Stimulated activated CD4-positive, alpha-beta T cell treated with anti-CD3 and anti-CD28 coated beads, Interleukin-1b, Interleukin-23, amount 100 ng/mL, for 48 hours (primary cell): ENCODE data around the gene PCMTD2.

Experiments used
- DNase-seq: peaks from one replicate; pipeline ENCODE4 v3.0.0-alpha.2; 2020

PCMTD2 gene

DNA sequence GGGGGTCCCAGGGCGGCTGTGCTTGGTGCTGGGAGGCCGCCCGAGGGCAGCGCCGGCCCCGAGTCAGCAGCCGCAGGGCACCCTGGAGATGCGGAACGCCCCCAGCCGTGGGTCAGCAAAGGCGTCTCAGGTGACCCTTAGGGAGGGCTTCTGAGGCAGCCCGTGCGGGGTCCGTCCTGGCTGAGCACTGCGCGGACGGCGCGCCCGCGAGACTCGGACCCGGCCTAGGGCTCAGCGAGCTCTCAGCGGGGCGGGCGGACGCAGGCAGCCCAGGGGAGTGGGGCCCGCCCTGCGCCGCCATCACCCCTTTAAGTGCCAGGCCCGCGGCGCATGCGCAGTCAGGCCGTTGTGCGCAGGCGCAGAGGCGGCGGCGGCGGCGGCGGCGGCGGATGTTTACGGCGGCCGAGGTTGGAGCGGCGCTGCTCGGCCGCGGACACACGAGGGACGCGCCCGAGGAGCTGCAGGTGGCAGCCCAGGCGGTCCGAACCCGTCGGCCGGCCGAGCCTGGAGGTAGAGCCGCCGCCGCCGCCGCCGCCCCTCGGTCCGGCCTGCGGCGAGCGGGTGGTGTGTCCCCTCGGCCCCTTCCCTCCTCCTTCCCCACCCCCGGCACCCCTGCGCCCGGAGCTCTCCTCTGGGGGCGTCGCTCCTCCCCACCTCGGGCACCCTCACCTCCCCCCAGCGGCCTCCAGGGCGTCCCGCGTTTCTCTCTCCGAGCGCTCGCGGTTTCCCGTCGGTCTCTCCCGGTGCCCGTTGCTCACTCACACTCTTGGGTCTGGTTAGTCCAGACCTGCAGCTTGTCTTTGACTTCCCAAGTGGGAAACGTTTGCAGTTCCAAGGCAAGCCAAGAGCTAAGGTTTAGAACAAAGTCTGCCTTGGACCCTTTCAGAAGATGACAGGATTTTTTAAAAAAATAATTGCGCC, at the start of gene PCMTD2:
Gene PCMTD2, plus strand, starts transcription at position 388 of the 921 bp plus-strand sequence. CDS start 4,218 bp downstream, outside the sequence.
- DNase-seq, result peak; percentile 87

DNA sequence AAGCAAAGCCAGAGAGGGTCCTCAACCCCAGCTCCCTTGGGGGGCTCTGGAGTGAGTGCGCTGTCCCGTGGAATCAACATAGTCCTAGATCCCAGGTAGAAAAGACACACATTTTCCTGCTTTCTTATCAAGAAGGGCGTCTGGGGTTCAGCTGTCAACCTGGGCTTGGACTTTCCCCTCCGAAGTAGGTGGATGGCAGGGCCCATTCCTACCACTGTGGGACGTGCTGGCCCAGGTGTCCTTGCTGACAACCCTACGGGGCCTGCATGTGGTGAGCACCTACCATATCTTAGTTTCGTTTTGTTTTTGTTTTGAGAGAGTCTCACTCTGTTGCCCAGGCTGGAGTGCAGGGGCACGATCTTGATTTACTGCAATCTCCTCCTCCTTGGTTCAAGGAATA, 48.9 kb upstream of the PCMTD2 start:
- DNase-seq, result no peak

DNA sequence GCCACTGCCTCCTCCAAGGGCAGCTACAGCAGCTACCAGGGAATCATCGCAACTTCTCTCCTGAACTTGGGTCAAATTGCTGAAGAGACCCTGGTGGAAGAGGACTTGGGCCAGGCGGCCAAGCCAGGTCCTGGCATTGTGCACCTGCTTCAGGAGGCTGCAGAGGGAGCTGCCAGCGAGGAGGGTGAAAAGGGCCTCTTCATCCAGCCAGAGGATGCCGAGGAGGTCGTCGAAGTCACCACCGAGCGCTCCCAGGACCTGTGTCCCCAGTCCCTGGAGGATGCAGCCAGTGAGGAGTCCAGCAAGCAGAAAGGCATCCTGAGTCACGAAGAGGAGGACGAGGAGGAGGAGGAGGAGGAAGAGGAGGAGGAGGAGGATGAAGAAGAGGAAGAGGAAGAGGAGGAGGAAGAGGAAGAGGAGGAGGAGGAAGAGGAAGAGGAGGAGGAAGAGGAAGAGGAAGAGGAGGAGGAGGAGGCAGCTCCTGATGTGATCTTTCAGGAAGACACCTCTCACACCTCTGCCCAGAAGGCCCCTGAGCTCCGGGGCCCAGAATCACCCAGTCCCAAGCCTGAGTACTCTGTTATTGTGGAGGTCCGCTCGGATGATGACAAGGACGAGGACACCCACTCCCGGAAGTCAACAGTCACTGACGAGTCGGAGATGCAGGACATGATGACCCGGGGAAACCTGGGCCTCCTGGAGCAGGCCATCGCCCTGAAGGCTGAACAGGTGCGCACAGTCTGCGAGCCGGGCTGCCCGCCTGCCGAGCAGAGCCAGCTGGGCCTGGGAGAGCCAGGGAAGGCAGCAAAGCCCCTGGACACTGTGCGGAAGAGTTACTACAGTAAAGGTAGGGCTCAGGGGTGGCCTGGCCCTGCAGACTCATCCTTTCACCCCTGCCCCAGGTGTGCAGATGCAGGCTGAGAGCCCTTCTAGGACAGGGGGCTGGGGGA, 47.6 kb upstream of the PCMTD2 start:
- no peak for DNase-seq

DNA sequence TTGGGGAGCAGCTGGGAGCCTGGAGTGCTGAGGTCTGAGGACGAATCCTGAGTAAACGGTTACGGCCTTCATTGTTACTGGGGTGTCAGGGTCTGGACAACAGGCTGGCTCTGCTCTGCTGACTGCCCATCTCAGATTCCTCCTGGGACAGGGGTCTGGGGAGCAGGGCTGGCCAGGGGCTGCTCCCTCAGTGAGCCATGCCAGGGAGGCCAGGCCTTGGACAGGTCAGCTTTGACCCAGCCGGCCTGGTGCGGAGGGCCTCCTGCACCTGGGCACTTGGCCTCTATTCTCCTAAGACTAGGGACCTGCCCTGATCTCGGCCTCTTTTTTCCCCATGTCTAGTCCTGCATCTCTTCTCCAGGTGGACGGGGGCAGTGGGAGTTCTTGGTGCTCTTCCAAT, 46.4 kb upstream of the PCMTD2 start:
- no peak for DNase-seq

DNA sequence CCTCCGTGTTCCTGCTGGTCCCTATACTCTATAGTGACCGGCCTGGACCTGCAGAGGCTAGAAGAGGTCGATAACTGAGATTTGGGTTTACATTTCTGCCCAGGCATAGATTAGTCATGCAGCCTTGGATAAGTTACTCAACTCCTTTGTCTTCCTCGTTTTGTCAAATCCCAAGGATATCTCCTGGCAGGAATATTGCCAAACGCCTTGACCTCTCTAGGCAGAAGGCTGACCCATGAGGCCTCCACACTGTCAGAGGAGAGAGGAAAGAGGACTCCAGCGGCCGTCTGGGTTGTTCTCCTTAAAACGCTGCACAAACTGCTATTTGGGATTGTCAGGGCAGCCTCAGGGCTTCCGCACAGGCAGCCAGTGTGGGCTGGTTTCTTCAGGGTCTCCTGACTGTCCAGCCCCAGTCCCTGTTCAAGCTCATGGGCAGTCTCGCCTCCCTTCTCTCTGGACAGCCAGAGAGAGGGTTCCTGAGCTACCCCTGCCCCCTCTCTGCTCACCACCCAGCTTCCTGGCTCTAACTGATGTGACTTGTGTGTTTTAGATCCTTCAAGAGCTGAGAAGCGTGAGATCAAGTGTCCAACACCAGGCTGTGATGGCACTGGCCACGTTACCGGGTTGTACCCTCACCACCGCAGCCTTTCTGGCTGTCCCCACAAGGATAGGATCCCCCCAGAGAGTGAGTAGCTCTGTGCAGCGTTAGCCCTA, 44.7 kb upstream of the PCMTD2 start:
- no peak for DNase-seq

DNA sequence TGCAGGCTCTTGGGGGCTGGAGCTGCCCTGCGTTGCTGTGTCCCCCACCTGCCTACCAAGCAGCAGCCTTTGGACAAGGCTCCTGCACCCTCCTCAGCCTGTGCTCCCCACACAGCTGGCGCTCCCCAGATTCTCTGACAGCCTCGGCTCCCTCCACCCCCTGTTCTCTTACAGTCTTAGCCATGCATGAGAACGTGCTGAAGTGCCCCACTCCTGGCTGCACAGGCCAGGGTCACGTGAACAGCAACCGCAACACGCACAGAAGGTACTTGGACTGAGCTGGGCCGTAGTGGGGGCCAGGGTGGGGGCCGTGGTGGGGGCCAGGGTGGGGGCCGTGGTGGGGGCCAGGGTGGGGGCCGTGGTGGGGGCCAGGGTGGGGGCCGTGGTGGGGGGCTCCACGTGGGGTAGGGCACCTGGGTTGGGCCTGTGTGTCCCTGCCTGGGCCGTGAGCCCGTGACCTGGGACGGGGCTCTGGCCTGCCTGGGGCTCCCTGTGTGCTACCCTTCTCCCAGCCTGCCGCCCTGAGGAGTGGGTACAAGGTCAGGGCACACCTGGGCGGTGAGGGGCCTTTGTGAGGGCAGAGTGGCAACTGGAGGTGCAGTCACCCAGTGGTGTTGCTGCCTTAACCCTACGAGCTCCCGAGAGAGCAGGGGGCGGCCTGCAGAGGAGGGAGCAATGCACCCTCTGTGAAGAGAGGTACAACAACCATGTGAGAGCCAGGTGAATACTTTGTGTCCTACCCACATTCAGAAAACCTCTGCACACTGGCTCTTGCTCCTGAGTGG, 43.5 kb upstream of the PCMTD2 start:
- no peak for DNase-seq

DNA sequence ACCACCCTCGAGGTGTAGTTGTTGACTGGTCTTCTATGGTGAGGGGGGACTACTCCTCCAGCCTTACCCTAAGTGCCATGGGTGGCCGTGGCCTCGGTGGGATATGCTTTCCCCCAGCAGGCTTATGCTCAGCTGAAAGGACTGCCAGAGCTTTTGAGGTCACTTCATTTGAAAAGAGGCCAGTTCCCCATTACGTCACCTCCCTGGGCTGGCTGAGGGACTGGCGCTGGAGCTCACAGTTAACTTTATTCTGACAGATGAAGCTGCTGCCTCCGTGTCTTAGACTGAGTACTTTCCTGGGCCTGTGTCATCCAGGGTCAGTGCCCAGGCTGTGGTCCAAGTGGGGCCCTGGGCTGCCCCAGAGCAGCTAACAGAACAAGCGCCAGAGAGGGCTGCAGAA, 42.8 kb upstream of the PCMTD2 start:
- DNase-seq, result no peak

DNA sequence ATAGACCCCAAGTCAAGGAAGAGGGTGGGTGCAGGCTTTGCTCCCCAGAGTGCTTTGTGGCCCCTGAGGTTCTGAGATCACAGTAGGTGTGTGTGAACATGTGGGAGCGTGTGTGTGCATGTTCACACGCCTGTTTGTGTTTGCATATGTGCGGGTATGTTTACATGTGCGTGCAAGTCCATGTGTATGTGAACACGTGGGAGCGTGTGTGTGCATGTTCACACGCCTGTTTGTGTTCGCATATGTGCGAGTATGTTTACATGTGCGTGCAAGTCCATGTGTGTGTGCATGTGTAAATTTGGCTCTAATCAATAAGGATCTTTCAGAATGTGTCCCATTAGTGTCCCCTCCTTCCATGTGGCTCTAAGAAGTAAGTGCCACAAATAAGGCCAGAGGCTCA, 41.4 kb upstream of the PCMTD2 start:
- no peak for DNase-seq

DNA sequence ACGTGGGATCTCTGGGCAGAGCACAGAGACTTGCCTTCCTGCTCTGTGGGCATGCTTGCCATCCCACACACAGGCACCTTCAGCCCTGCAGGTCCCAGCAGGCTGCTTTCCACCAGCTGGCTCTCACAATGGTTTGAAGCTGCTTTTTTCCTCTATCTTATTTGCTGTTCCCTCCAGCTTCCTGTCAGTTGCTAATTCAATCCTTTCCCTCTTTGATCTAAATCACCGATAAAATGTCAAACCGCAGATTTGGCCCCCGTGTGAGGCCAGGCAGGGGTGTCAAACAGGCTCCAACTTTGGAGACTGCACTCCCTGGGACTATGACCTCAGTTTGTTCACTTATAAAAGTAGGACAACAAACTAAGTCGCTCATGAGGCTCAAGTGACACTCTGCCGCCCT, 40.6 kb upstream of the PCMTD2 start:
- DNase-seq, result no peak

DNA sequence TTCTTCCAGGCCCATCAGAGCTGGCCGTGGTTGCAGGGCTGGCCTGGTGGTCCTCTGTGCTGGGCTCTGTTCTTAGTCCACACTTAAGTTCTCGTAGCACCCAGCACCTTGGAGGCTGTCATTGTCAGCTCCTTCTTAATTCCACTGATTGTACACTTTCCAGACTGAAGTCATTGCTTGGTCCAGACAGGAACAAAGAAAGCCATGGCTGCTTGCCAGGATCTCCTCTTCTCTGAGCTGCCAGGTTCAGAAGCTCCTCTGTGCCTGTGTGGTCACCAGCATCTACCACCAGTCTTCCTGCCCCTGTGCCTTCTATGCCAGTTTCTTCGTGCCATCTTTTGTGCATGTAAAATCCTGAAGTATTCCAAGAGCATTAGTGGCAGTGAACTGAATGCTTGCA, 39.5 kb upstream of the PCMTD2 start:
- DNase-seq, result no peak

DNA sequence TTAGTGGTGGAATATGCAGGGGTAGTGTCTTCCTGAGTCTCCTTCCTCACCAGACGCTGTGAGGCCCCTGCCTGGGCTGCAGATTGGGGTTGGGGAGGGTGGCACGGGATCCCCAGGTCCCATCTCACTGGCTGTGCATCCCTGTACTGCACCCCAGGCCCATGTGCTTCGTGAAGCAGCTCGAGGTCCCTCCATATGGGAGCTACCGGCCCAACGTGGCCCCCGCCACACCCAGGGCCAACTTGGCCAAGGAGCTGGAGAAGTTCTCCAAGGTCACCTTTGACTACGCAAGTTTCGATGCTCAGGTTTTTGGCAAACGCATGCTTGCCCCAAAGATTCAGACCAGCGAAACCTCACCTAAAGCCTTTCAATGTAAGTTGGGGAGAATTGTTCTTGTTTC, 38.6 kb upstream of the PCMTD2 start:
- no peak for DNase-seq

DNA sequence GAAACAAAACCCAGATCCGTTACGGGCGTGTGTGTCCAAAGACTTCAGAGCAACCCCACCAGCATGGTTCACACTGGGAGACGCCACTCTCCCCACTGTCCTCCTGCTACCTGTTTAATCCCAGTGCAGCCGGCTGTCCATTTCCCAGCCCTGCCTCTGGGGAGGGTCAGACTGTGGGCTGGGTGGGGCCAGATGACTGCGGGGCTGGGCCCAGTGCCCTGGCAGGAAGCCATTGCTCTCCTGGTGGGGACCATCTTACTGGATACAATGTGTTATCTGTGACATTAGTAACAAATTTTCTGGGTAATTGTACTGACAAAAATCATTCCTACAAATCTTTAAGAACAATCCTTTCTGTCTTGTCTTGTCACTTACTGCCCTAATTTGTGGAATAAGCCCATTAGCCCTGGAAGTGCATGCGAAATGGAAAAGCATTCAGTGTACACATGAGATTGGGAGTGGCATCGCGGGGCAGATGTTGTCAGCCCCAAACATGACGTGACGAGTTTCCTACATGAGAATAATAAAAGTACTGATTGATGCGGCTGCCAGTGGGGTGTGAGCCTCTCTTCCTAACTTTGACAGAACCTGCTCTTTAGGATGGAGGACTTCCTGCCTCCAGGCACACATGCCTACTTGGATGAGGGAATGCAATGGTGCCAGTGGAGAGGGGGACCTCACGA, 37.9 kb upstream of the PCMTD2 start:
- no peak for DNase-seq

DNA sequence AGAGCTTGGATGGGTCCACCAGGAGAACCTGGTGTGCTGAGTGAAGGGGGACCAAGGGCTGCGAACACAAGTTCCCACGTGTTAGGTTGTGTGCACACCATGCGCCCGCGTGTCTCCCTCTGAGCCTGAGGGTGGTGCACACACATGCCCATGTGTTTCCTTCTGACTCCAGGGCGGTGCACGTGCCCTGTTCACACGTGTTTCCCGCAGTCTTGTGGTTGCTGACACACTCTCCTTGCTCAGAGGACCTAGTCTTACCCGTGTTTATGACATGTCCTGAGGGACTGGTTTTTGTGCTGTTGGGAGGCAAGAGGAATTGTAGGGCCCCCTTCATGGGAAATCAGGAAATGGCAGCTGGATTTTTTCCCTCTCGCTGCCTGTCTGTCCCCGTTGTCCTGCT, 36.3 kb upstream of the PCMTD2 start:
- no peak for DNase-seq

DNA sequence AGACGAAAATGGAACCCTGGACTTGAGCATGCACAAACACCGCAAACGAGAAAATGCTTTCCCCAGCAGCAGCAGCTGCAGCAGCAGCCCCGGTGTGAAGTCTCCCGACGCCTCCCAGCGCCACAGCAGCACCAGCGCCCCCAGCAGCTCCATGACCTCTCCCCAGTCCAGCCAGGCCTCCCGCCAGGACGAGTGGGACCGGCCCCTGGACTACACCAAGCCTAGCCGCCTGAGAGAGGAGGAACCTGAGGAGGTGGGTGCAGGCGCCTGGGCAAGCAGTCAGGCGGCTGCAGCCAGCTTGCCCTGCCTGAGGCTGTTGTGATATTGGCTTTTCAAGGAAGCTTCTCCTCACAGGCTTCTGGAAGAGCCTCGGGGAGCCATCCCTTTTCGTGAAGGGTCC, 35.8 kb upstream of the PCMTD2 start:
- no peak for DNase-seq

DNA sequence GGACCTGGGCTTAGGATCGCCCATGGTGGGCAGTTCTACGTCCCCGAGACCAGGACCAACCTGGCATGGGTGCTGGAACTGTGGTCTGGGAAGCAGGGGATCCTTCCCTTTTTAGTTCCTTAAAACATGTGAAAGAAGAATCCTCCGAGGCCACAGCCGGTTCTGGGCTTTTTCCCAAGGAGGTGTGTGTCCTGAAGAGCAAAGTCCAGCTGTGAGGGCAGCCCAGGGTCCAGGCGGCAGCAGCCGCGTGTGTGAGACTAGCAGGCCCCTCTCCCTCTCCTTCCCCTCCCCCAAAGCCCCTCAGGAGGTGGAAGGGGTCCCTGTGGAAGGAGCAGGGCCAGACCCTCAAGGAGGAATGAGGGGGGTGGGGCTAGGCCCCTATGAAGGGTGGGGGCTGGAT, 35.1 kb upstream of the PCMTD2 start:
- DNase-seq, result no peak

DNA sequence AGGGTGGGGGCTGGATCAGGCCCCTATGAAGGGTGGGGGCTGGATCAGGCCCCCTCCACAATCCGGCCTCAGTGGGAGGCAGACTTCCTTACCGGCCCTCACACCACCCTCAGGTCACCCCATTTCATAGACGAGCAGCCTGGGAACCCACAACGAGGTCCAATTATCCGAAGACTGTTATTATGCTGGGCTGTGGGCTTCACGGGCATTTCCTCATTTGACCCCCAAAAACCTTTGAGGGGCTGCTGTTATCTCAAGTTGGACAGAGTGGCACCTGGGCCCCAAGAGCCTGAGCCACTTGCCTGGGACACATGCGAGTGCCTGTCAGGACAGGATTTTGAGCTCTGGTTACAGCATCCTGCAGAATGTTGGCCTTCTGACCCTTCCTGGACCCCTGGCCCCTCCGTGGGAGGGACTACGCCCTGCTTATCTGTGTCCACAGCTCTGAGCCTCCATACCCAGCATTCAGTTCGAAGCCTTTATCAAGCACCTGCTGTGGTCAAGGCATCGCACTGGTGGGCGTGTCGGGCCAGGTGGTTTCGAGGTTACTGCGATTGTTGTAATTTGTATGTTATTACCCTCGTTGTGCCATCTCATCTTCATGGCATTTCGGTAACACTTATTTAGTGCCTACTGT, 34.5 kb upstream of the PCMTD2 start:
- DNase-seq, result no peak

DNA sequence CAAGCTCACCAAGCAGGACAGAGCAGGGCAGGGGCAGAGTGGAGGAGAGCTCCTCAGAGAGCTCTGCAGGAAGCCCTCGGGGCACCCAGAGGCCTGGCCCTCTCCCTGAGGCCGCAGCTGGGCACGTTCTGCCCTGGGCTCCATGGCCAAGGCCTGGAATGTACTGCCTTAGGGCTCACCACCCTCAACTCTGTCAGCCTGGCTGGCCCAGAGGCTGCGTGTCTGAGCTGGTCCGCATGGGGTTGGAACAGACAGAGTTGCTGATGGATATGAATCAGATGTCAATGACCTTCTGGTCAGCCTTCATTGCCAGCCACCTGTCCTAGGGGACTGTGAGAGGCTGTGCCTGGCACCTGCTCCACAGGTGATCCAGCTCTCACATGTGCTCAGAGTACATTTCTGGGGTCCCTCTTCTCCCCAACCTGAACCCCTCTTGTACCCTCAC, 33.2 kb upstream of the PCMTD2 start:
- DNase-seq, result no peak

DNA sequence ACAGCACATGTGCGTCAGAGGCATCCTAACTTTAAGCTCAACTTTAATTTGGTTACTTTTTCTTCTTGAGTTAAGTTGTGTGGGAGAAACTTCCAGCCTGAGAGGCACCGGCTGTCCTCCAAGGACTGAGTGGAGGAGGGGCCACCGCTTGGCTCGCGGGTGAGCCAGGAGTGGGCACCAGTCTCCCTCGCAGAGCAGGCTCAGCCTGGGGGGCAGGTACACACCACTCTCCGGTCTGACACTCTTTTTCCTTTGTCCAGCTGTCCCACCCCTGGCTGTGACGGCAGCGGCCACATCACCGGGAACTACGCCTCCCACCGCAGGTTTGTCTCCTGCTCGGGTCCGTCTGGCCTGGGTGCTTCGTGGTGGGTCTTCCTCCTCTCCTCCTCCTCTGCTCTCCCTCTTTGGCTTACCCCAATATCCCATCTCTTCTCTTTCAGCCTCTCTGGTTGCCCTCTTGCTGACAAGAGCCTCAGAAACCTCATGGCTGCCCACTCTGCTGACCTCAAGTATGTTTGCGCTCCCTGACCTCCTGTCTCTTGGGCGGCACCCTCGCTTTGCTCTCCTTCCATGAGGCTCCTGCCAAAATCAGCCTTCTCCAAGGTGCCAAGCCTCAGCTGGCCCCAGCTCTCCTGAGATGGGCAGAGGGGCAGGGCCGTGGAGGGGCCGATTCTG, 32.6 kb upstream of the PCMTD2 start:
- no peak for DNase-seq

DNA sequence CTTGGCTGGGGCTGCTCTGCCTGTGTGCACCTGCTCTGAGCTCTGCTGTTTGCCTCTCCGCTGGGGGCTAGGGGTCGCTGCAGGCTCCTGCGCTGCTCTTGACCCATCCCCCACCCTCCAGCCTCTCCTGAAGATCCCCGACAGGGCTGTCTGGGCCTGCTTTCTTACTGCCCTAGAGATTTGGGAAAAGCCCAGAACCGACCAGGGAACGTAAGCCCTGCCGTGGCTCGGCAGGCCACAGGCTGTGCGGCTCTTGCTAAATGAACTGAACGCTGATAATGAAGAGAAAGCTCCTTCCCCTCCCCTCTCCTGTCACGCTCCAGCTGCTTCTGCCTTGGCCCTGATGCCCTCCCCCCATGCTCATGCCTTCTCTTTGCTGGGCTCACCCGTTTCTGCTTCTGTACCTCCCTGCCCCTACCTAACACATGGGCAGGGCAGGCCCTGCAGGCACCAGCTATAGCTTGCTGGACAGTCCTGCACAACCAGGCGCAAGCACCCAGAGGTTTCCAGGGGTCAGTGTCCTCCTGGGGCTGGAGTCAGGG, 32.0 kb upstream of the PCMTD2 start:
- DNase-seq, result no peak
